ENCODE data around the gene AGBL5.

AGBL5 gene

GRCh38 chr2:27042159-27042661 is 9.3 kb upstream of the AGBL5 start:
- TF ChIP-seq ZBTB20 (tag by site-specific recombination; IDR thresholded peaks at IDR 0.05), result 0 out of 2 replicates have a peak, but pooled peaks have one; percentile 11
- 0 out of 2 replicates have a peak, but pooled peaks have one; percentile 2 for TF ChIP-seq PRDM6 (tag by site-specific recombination; IDR thresholded peaks at IDR 0.05)
- TF ChIP-seq SCRT2 (tag by site-specific recombination; IDR thresholded peaks at IDR 0.05), result 0 out of 2 replicates have a peak, but pooled peaks have one; percentile 43
- TF ChIP-seq ZNF394 (tag by site-specific recombination; IDR thresholded peaks at IDR 0.05; ENCODE audit: borderline replicate concordance), result peak; percentile 16; the same call in 1 of the 2 replicates
- no peak for TF ChIP-seq ZFP3 (tag by site-specific recombination; IDR thresholded peaks at IDR 0.05; ENCODE audit: low read depth)
- peak; percentile 4; the same call in 1 of the 2 replicates for TF ChIP-seq ZNF335 (tag by site-specific recombination; conservative IDR thresholded peaks at IDR 0.05)
- TF ChIP-seq PRDM1 (tag by site-specific recombination; IDR thresholded peaks at IDR 0.05), result 0 out of 2 replicates have a peak, but pooled peaks have one; percentile 15
- TF ChIP-seq ZBTB26 (tag by site-specific recombination; optimal IDR thresholded peaks at IDR 0.05), result no peak
- peak; percentile 38; the same call in 1 of the 2 replicates for TF ChIP-seq ZNF629 (tag by site-specific recombination; IDR thresholded peaks at IDR 0.05)
- TF ChIP-seq ZNF37A (tag by site-specific recombination; IDR thresholded peaks at IDR 0.05), result no peak
- peak; percentile 94 for TF ChIP-seq ZBTB17 (tag by site-specific recombination; IDR thresholded peaks at IDR 0.05)
- peak; percentile 76 for TF ChIP-seq ZNF366 (tag by site-specific recombination; conservative IDR thresholded peaks at IDR 0.05)
- peaks cover under 1 to 60% of the 10 kb centered on the region in 2 experiments for H3K36me3 ChIP-seq (ENCODE audit: control insufficient read depth in 2 of 2, insufficient read depth in 1 of 2, low read length in 2 of 2)
- ChIA-PET POLR2A (interaction anchor here (2.7 kb wide), 1 partner anchor 8 kb away, joined by 14 read pairs; the partner anchor contains the start of gene AGBL5), CTCF (interaction anchor here (1.1 kb wide), 1 partner anchor 83 kb away, joined by 5 read pairs; no protein-coding TSS in a partner anchor)
- H3K9me3 ChIP-seq (ENCODE audit: control insufficient read depth, insufficient read depth, low read depth, low read length), result no peaks in the 10 kb centered on the region
- H3K4me1 ChIP-seq (ENCODE audit: control insufficient read depth, insufficient read depth, low read length), result peaks cover 16% of the 10 kb centered on the region
- no peak overlapping the region for H3K27ac ChIP-seq (ENCODE audit: extremely low read depth, low read depth, low read length)
- H3K4me3 ChIP-seq (ENCODE audit: low read depth, low read length), result no peak overlapping the region

- no peak overlapping the region for H3K4me3 ChIP-seq (ENCODE audit: low read depth, low read length)
- no peaks in the 10 kb centered on the region for H3K9me3 ChIP-seq (ENCODE audit: control insufficient read depth, insufficient read depth, low read depth, low read length)
- ChIA-PET CTCF (interaction anchor here (1.1 kb wide), 1 partner anchor 84 kb away, joined by 5 read pairs; no protein-coding TSS in a partner anchor), POLR2A (interaction anchor here (0.7 to 1.4 kb wide), 2 partner anchors 8 to 9 kb away, joined by 3 to 6 read pairs; partner anchors contain the start of gene AGBL5)
- H3K36me3 ChIP-seq (ENCODE audit: control insufficient read depth in 2 of 2, insufficient read depth in 1 of 2, low read length in 2 of 2), result peaks cover 0 to 51% of the 10 kb centered on the region in 2 experiments; a peak in 2 of 3 replicates
- H3K4me1 ChIP-seq (ENCODE audit: control insufficient read depth, insufficient read depth, low read length), result peaks cover 16% of the 10 kb centered on the region
- H3K27ac ChIP-seq (ENCODE audit: extremely low read depth, low read depth, low read length), result no peak overlapping the region
- TF ChIP-seq ZBTB1 (tag by site-specific recombination; IDR thresholded peaks at IDR 0.05), result no peak
- TF ChIP-seq, protein P1, sequence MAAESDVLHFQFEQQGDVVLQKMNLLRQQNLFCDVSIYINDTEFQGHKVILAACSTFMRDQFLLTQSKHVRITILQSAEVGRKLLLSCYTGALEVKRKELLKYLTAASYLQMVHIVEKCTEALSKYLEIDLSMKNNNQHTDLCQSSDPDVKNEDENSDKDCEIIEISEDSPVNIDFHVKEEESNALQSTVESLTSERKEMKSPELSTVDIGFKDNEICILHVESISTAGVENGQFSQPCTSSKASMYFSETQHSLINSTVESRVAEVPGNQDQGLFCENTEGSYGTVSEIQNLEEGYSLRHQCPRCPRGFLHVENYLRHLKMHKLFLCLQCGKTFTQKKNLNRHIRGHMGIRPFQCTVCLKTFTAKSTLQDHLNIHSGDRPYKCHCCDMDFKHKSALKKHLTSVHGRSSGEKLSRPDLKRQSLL (tag by site-specific recombination; IDR thresholded peaks at IDR 0.05), result peak; percentile 42; the same call in 1 of the 2 replicates
Observed at GRCh38 chr2:27042985-27043634, 8.4 kb upstream of the AGBL5 start.

Data from HEK293 (cell line).